ENCODE data around the gene ADPRM. TPM values are rescaled to one million over a fixed set of nuclear protein-coding genes. Genes with fewer than 3 reads are reported as not detected.

Gene ADPRM
- total RNA-seq, 1 experiment from 2014 or later = 7.9 TPM

DNA sequence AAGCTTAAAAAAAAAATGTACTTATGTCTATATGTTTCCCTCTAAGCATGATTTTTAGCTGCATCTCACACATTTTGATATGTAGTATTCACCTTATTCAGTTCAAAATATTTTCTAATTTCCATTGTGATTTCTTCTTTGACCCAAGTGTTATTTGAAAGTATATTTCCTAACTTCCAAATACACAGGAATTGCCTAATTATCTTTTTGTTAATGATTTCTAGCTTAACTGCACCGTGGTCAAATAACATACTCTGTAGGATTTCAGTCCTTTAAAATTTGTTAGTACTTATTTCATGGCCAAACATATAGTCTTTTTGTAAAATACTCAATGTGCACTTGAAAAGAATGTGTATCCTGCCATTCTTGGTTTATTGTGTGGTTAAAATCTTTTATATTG is 21.2 kb downstream of the ADPRM start:
- RAD21 ChIA-PET (ENCODE audit: low non-redundant PET in 1 of 2, low total read pairs in 2 of 2, uncharacterized antibody in 2 of 2, unreplicated experiment in 2 of 2) = no interaction called here
- Histone ChIP-seq H3K4me3 (replicated peaks in 1 of 2; ENCODE audit: low read depth in 1 of 2, low read length in 2 of 2) (no peak overlapping the region), H3K4me2 (ENCODE audit: low read length) (no peak overlapping the region), H3K79me2 (ENCODE audit: insufficient read depth, low read length) (no peaks in the 10 kb centered on the region), H3K9ac (ENCODE audit: low read length) (no peak overlapping the region), H3K9me3 (ENCODE audit: control insufficient read depth in 1 of 2, insufficient read depth in 1 of 2, low read depth in 1 of 2, low read length in 2 of 2) (no peaks in the 10 kb centered on the region), H2AFZ (ENCODE audit: low read depth, low read length, poor library complexity, severe bottlenecking) (no peak overlapping the region), H3K27me3 (ENCODE audit: insufficient read depth, low read length) (no peaks in the 10 kb centered on the region), H3K27ac (ENCODE audit: low read depth, low read length) (no peak overlapping the region), H3K9me2 (ENCODE audit: insufficient read depth) (no peaks in the 10 kb centered on the region), H3K4me1 (ENCODE audit: control insufficient read depth in 1 of 2, insufficient read depth in 2 of 2, low read length in 2 of 2) (no peaks in the 10 kb centered on the region), H3K36me3 (ENCODE audit: control insufficient read depth in 1 of 2, insufficient read depth in 2 of 2, low read length in 2 of 2) (no peaks in the 10 kb centered on the region), H4K20me1 (ENCODE audit: insufficient read depth) (no peaks in the 10 kb centered on the region)
- DNase-seq (ENCODE audit: low read depth, low spot score) (no peak), ATAC-seq (no peak)
- CTCF ChIA-PET = no interaction called here
- BruUV-seq (replicated peaks) = no TSS peak
- intact Hi-C loops (cut with micrococcal nuclease) = no loop called here
- POLR2A ChIA-PET = no interaction called here
- TF ChIP-seq TCF7L2 (IDR thresholded peaks at IDR 0.05; ENCODE audit: borderline replicate concordance, extremely low read depth, insufficient read depth, insufficient read length) = no peak
- TF ChIP-seq RAD21 (IDR thresholded peaks at IDR 0.05; ENCODE audit: low read depth) = no peak
- TF ChIP-seq, protein P1, sequence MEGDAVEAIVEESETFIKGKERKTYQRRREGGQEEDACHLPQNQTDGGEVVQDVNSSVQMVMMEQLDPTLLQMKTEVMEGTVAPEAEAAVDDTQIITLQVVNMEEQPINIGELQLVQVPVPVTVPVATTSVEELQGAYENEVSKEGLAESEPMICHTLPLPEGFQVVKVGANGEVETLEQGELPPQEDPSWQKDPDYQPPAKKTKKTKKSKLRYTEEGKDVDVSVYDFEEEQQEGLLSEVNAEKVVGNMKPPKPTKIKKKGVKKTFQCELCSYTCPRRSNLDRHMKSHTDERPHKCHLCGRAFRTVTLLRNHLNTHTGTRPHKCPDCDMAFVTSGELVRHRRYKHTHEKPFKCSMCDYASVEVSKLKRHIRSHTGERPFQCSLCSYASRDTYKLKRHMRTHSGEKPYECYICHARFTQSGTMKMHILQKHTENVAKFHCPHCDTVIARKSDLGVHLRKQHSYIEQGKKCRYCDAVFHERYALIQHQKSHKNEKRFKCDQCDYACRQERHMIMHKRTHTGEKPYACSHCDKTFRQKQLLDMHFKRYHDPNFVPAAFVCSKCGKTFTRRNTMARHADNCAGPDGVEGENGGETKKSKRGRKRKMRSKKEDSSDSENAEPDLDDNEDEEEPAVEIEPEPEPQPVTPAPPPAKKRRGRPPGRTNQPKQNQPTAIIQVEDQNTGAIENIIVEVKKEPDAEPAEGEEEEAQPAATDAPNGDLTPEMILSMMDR (IDR thresholded peaks at IDR 0.05 in 2 of 3, conservative IDR thresholded peaks at IDR 0.05 in 1 of 3; ENCODE audit: borderline replicate concordance in 1 of 3, insufficient read depth in 1 of 3, low read depth in 2 of 3, low read length in 2 of 3) = no peak
- no peak for TF ChIP-seq ZBTB33 (IDR thresholded peaks at IDR 0.05; ENCODE audit: extremely low read depth, insufficient replicate concordance, low read length)
- no peak for TF ChIP-seq EZH2phosphoT487 (IDR thresholded peaks at IDR 0.05; ENCODE audit: borderline replicate concordance)
- TF ChIP-seq ELF1 (IDR thresholded peaks at IDR 0.05; ENCODE audit: borderline replicate concordance, low read depth) = no peak
- TF ChIP-seq REST (IDR thresholded peaks at IDR 0.05; ENCODE audit: low read depth) = no peak
- TF ChIP-seq POLR2AphosphoS5 (IDR thresholded peaks at IDR 0.05; ENCODE audit: low read depth, low read length) = no peak
- TF ChIP-seq SP1 (IDR thresholded peaks at IDR 0.05; ENCODE audit: low read depth) = no peak
- TF ChIP-seq FOSL1 (IDR thresholded peaks at IDR 0.05; ENCODE audit: low read depth) = no peak
- no peak for TF ChIP-seq YY1 (IDR thresholded peaks at IDR 0.05; ENCODE audit: extremely low read depth, insufficient replicate concordance, low read depth, low read length)
- TF ChIP-seq ATF3 (IDR thresholded peaks at IDR 0.05) = no peak
- TF ChIP-seq ZNF274 (IDR thresholded peaks at IDR 0.05; ENCODE audit: low read depth, low read length) = no peak
- no peak for TF ChIP-seq EGR1 (IDR thresholded peaks at IDR 0.05; ENCODE audit: low read depth)
- no peak for TF ChIP-seq JUND (IDR thresholded peaks at IDR 0.05)
